Left lung (tissue), 10 donors: Measurements from ENCODE around the gene GTF3C5. TPM values are rescaled to one million over a fixed set of nuclear protein-coding genes. Genes with fewer than 3 reads are reported as not detected.
"Not testable (repeated sequence)": the region's sequence is repeated elsewhere in the genome, so short reads cannot be mapped to it uniquely, and the experiment has no call there.

ENCODE experiments used
- ATAC-seq: fragments of 200-7000 bp; cut with Tn5 transposase; one replicate; pipeline ENCODE4 v1.9.1; 2020; ENCODE audit warnings: moderate library complexity
- DNase-seq, 4 donors: peaks; one replicate each; pipeline ENCODE4 v3.0.0-alpha.2; 2013 to 2020
- H3K27ac ChIP-seq, 2 donors: fragments of 200-600 bp; sonication (generic) in 1 of 2; one replicate each; pipeline versions ENCODE4 v1.5.0 to v1.8.0; 2020 to 2021
- H3K27me3 ChIP-seq, 2 donors: fragments of 200-600 bp; sonication (generic) in 1 of 2; one replicate each; pipeline versions ENCODE4 v1.5.0 to v1.8.0; 2020 to 2021
- H3K36me3 ChIP-seq, 2 donors: fragments of 200-600 bp; sonication (generic) in 1 of 2; one replicate each; pipeline versions ENCODE4 v1.5.0 to v1.8.0; 2020 to 2021
- H3K4me1 ChIP-seq, 2 donors: fragments of 200-600 bp; one replicate each; pipeline ENCODE4 v1.8.0; 2021
- H3K4me3 ChIP-seq, 2 donors: fragments of 200-600 bp; sonication (generic) in 1 of 2; one replicate each; pipeline versions ENCODE4 v1.5.0 to v1.8.0; 2020 to 2021; ENCODE audit warnings: mild to moderate bottlenecking in 1 of 2
- H3K9me3 ChIP-seq, 2 donors: fragments of 200-600 bp; sonication (generic) in 1 of 2; one replicate each; pipeline versions ENCODE4 v1.5.0 to v1.8.0; 2020 to 2021
- intact Hi-C, 2 donors: fragments of 100-400 bp; cut with DNase I; formaldehyde crosslinking; loops; one replicate each; pipeline versions ENCODE4 v1.11.2 to v1.14.2; 2022
- polyA plus RNA-seq, 6 donors: library from polyadenylated mRNA; unstranded; fragments of 120-200 nt; gene quantifications; one replicate each; pipeline ENCODE4 v1.2.1, GENCODE V29; 2013; ENCODE audit not compliant: insufficient read length in 6 of 6
- total RNA-seq, 2 donors: library from RNA; stranded (reverse); fragmentation: NEBNext Ultra II Directional; extraction: Animal tissue kit (Norgen Biotek cat#: 25700); gene quantifications; one replicate each; pipeline ENCODE4 v1.2.1, GENCODE V29; 2021
- TF ChIP-seq, protein P1 (sequence below), 2 donors: fragments of 200-600 bp; sonication (generic) in 1 of 2; IDR thresholded peaks; one replicate each; pipeline versions ENCODE4 v1.5.0 to v1.8.0; 2021; ENCODE audit warnings: antibody characterized with exemption in 2 of 2
- donor health status: DM: no; HTN: yes; CAD: no.
- donor health status: DM: no; HTN: no; CAD: no.

The GTF3C5 gene
- total and polyA plus RNA-seq, 8 donors, result 37.3 to 69.5 (median 66.1) TPM

DNA sequence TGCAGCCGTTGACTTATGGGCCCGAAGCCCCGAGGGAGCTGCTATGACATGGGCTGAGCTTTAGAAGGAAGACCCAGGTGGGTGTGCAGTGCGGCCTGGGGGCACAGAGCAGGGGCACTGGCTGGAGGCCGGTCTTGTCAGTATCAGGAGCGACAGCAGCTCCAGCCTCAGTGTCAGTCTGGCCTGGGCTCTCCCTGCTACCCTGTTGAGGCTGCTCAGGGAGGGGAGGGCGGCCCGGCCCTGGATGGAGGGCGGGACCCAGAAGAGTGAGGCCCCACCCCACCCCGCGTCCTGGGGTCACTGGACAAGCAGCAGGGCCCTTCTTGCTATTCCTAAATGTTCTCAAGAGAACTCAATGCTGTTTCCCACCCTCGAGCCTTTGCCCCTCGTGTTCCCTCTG lies 34.3 kb upstream of the GTF3C5 start:
- TF ChIP-seq, protein P1, sequence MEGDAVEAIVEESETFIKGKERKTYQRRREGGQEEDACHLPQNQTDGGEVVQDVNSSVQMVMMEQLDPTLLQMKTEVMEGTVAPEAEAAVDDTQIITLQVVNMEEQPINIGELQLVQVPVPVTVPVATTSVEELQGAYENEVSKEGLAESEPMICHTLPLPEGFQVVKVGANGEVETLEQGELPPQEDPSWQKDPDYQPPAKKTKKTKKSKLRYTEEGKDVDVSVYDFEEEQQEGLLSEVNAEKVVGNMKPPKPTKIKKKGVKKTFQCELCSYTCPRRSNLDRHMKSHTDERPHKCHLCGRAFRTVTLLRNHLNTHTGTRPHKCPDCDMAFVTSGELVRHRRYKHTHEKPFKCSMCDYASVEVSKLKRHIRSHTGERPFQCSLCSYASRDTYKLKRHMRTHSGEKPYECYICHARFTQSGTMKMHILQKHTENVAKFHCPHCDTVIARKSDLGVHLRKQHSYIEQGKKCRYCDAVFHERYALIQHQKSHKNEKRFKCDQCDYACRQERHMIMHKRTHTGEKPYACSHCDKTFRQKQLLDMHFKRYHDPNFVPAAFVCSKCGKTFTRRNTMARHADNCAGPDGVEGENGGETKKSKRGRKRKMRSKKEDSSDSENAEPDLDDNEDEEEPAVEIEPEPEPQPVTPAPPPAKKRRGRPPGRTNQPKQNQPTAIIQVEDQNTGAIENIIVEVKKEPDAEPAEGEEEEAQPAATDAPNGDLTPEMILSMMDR (IDR thresholded peaks at IDR 0.05), result no peak

DNA sequence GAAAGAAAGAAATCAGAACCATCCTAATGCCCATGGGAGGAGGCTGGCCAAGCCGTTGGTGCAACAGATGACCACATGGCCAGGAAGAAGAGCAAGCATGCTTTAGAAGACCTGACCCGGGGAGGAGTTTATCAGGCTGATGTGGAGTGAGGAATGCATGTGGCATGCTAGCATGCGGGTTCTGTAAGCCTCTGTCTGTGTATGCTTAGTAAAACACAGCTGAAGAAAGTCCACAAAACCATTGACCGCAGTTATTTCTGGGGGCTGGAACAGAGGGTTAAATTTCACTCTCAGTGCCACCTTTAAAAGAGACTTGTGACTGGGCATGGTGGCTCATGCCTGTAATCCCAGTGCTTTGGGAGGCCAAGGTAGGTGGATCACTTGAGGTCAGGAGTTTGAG lies 33.2 kb upstream of the GTF3C5 start:
- H3K36me3 ChIP-seq, result no peaks in the 10 kb centered on the region
- H3K27ac ChIP-seq, result no peak overlapping the region
- H3K9me3 ChIP-seq, result no peaks in the 10 kb centered on the region
- intact Hi-C loops, result no loop called here
- H3K27me3 ChIP-seq, result peaks cover 3 to 81% of the 10 kb centered on the region in 2 donors
- peaks cover 0 to 3% of the 10 kb centered on the region in 2 donors for H3K4me1 ChIP-seq
- ATAC-seq (no peak), DNase-seq (no peak)
- TF ChIP-seq, protein P1 (IDR thresholded peaks at IDR 0.05), result no peak
- H3K4me3 ChIP-seq, result no peak overlapping the region

More for the DNA sequence above, 34.3 kb upstream of the GTF3C5 start:
- no peak overlapping the region for H3K27ac ChIP-seq
- H3K27me3 ChIP-seq, result peaks cover 0 to 81% of the 10 kb centered on the region in 2 donors
- intact Hi-C loops, result no loop called here
- no peak for DNase-seq
- peaks cover 0 to 3% of the 10 kb centered on the region in 2 donors for H3K4me1 ChIP-seq
- no peak overlapping the region for H3K4me3 ChIP-seq
- ATAC-seq, result no peak
- H3K36me3 ChIP-seq, result no peaks in the 10 kb centered on the region
- no peaks in the 10 kb centered on the region for H3K9me3 ChIP-seq

DNA sequence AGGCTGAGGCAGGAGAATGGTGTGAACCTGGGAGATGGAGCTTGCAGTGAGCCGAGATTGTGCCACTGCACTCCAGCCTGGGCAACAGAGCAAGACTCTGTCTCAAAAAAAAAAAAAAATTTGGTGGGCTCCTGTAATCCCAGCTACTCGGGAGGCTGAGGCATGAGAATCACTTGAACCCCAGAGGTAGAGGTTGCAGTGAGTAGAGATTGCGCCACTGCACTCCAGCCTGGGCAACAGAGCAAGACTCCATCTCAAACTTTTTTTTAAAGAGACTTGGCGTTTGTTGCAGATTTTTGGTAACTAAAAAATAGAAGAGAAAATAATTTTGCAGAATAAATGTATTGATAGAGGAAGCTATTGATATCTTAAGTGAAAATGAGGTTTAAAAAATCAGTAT lies 32.6 kb upstream of the GTF3C5 start:
- DNase-seq, intact Hi-C loops, H3K4me1 ChIP-seq, H3K9me3 ChIP-seq, H3K27ac ChIP-seq, H3K36me3 ChIP-seq, H3K4me3 ChIP-seq, ATAC-seq: not testable (repeated sequence)
- H3K27me3 ChIP-seq, result peaks cover 3 to 81% of the 10 kb centered on the region in 2 donors

DNA sequence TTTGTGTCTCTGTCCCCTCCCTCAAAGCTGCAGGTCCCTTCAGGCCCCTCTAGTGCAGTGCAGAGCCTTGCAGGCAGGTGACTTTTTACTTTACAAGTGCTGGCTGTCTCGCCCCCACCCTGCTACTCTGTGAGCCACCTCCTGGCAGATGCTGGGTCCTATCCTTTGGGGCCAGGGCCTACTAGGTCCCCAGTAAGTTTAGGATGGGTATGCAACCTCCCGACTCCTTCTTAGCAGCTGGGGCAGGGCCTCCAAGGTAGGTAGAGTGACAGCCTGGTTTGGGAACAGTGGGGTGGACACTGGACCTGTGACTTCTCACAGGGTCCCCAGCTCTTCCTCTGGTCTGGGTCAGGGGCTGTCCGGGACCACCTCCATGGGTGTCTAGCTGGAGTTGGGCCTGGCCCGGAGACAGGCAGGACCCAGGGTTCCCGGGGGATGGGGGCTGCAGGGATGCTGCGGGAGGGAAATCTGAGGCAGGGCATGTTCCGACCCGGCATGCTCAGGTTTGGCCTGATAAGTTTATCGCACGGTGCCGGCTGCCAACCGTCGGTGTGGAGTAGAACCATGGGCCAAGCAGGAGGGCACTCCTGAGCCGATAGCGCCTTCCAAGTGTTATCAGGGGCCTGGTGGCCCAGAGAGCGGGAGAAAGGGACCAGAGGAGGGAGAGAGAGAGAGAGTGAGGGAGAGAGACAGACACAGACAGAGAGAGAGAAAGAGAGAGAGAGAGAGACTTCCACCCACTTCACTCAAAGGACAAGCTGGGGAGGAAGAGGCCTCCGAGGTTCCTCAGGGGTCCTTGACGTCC lies 31.8 kb upstream of the GTF3C5 start:
- peaks cover 3 to 81% of the 10 kb centered on the region in 2 donors for H3K27me3 ChIP-seq
- peaks cover 0 to 3% of the 10 kb centered on the region in 2 donors for H3K4me1 ChIP-seq
- peak in 1 of 4 donors; percentile 12 for DNase-seq
- H3K27ac ChIP-seq, result no peak overlapping the region
- no peaks in the 10 kb centered on the region for H3K9me3 ChIP-seq
- H3K36me3 ChIP-seq, result no peaks in the 10 kb centered on the region
- H3K4me3 ChIP-seq, result no peak overlapping the region
- ATAC-seq, result no peak
- TF ChIP-seq, protein P1 (IDR thresholded peaks at IDR 0.05), result no peak
- intact Hi-C loops, result no loop called here

- no peaks in the 10 kb centered on the region for H3K9me3 ChIP-seq
- intact Hi-C loops, result no loop called here
- DNase-seq (peak in 1 of 4 donors; percentile 24), ATAC-seq (no peak)
- no peaks in the 10 kb centered on the region for H3K36me3 ChIP-seq
- TF ChIP-seq, protein P1 (IDR thresholded peaks at IDR 0.05), result no peak
- H3K27ac ChIP-seq, result no peak overlapping the region
- H3K4me1 ChIP-seq, result peaks cover 0 to 4% of the 10 kb centered on the region in 2 donors
- H3K27me3 ChIP-seq, result peaks cover 3 to 74% of the 10 kb centered on the region in 2 donors
- H3K4me3 ChIP-seq, result no peak overlapping the region
Observed at GRCh38 chr9:133002147-133003070, 28.4 kb upstream of the GTF3C5 start.
